Ascending aorta (tissue), 2 donors: ENCODE data around the gene SLC26A1. TPM values are rescaled to one million over a fixed set of nuclear protein-coding genes. Genes with fewer than 3 reads are reported as not detected.

Source experiments
- DNase-seq, 2 donors: peaks; one replicate each; pipeline ENCODE4 v3.0.0-alpha.2; 2019; ENCODE audit warnings: low spot score in 2 of 2
- H3K27ac ChIP-seq, 2 donors: fragments of 200-600 bp; sonication (generic); one replicate each; pipeline ENCODE4 v1.5.1; 2016 to 2017; ENCODE audit warnings: mild to moderate bottlenecking in 1 of 2
- H3K27me3 ChIP-seq: fragments of 200-600 bp; sonication (generic); one replicate; pipeline ENCODE4 v1.5.1; 2017
- H3K36me3 ChIP-seq, 2 donors: fragments of 200-600 bp; sonication (generic); one replicate each; pipeline ENCODE4 v1.5.1; 2016
- H3K4me1 ChIP-seq, 2 donors: fragments of 200-600 bp; sonication (generic); one replicate each; pipeline ENCODE4 v1.5.1; 2016 to 2017; ENCODE audit warnings: mild to moderate bottlenecking in 1 of 2
- H3K4me3 ChIP-seq, 2 donors: fragments of 200-600 bp; sonication (generic); one replicate each; pipeline ENCODE4 v1.5.1; 2016 to 2017; ENCODE audit warnings: mild to moderate bottlenecking in 1 of 2
- H3K9me3 ChIP-seq, 2 donors: fragments of 200-600 bp; sonication (generic); one replicate each; pipeline ENCODE4 v1.5.1; 2016
- CTCF ChIP-seq, 3 experiments: fragments of 200-600 bp in 2 of 3; fragments of 450-650 bp in 1 of 3; sonication (generic) in 2 of 3; IDR thresholded peaks; one replicate each; pipeline ENCODE4 v1.5.1; 2016 to 2019; ENCODE audit warnings: antibody characterized with exemption in 3 of 3, mild to moderate bottlenecking in 1 of 3, moderate library complexity in 1 of 3
- intact Hi-C: fragments of 100-400 bp; cut with DNase I; formaldehyde crosslinking; loops from one replicate; pipeline ENCODE4 v1.15.1; 2023
- total RNA-seq: library from RNA; depleted of rRNA; stranded (reverse); fragments of >200 nt; gene quantifications from one replicate; pipeline ENCODE4 v1.1.0, GENCODE V29; 2016

SLC26A1 gene
- total RNA-seq = not detected

DNA sequence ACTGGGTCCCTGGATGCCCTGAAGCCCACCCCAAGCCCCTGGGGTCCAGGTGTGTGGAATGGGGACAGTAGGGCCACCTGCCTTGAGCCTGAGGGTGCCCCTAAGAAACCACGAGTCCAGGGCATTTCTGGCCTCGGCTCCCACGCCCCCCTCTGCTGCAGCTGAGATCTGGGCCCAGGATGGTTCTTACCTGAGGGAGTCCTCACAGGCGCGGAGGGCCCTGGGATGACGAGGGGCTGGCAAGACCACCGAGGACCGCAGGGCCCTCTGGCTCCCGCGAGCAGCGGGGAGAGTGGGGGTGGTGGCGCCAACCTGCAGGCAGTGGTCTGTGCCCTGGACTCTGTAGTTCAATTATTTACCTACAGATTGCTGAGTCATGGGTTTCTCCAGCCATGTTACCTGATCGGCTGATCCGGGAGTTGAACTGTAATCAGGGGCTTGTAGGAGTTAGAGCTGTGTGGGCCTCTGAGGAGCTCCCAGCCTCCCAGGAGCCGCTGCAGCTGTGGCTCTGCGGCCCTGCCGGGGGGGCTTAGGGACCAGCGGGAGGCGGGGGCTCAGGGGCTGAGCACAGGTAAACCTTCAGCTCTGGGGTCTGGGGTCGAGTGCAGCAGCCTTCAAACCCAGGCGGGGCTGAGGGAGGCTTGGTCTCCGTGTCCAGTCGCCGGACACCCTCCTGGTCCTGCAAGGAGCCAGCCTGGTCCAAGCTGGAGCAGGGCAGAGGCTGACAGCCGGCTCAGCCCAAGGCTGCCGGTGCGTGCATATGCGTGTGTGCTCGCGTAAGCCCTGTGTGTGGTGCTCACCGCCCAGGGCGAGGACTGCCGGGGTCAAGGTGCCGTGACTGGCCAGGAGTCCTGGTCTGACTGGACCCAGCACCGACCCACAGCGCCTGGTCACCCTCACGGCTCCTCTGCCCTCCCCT is at the start of gene SLC26A1:
Gene SLC26A1 (minus strand): TSS at position 294 of the 919 bp plus-strand sequence. CDS start 1,701 bp downstream, outside the sequence.
- no peak for TF ChIP-seq CTCF (IDR thresholded peaks at IDR 0.05)
- Histone ChIP-seq H3K4me1 (peaks cover 0 to 3% of the 10 kb centered on the region in 2 donors), H3K36me3 (peaks cover 11 to 19% of the 10 kb centered on the region in 2 donors), H3K27ac (no peak within 1 kb of the TSS), H3K27me3 (peaks cover 12% of the 10 kb centered on the region), H3K9me3 (no peaks in the 10 kb centered on the region), H3K4me3 (no peak within 1 kb of the TSS)
- intact Hi-C loops = no loop called here
- no peak for DNase-seq

DNA sequence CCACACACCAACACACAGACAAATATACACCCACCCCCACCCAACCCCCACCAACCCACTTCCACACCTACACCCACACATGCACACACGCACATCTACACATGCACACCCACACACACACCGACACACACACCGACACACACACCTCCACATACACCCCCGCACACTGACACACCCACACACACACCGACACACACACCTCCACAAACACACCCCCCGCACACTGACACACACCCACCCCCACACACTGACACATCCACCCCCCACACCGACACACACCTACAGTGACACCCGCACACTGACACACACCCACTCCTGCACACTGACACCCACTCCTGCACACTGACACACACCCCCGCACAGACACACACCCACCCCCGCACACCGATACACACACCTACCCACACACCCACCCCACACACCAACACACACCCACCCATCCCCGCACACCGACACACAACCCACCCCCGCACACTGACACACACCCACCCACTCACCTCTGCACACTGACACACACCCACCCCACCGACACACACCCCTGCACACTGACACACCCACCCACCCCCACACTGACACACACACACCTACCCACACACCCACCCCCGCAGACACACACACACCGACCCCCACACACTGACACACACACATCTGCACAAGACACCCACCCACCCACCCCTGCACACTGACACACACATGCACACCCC is 49.3 kb upstream of the SLC26A1 start:
- intact Hi-C loops = loop anchor here (1.0 to 10.0 kb wide), 3 partner anchors 8 to 302 kb away; partner anchors contain the start of gene UVSSA
- Histone ChIP-seq H3K4me3 (no peak overlapping the region), H3K27ac (peak overlapping the region in 1 of 2 donors; percentile 81), H3K4me1 (peaks cover 38 to 68% of the 10 kb centered on the region in 2 donors), H3K36me3 (no peaks in the 10 kb centered on the region), H3K27me3 (no peaks in the 10 kb centered on the region), H3K9me3 (no peaks in the 10 kb centered on the region)
- TF ChIP-seq CTCF (IDR thresholded peaks at IDR 0.05) = no peak
- DNase-seq = no peak

- intact Hi-C loops = loop anchor here (10.0 kb wide), 1 partner anchor 303 kb away; the partner anchor contains the start of gene UVSSA
- H3K36me3 ChIP-seq = no peaks in the 10 kb centered on the region
- peak overlapping the region; percentile 70 to 81 for H3K27ac ChIP-seq
- H3K4me1 ChIP-seq = peaks cover 32 to 67% of the 10 kb centered on the region in 2 donors
- H3K9me3 ChIP-seq = no peaks in the 10 kb centered on the region
- peak overlapping the region in 1 of 2 donors; percentile 32 for H3K4me3 ChIP-seq
- TF ChIP-seq CTCF (IDR thresholded peaks at IDR 0.05) = no peak
- DNase-seq = no peak
- H3K27me3 ChIP-seq = no peaks in the 10 kb centered on the region
Measured at GRCh38 chr4:1041936-1042330, 48.7 kb upstream of the SLC26A1 start.

DNA sequence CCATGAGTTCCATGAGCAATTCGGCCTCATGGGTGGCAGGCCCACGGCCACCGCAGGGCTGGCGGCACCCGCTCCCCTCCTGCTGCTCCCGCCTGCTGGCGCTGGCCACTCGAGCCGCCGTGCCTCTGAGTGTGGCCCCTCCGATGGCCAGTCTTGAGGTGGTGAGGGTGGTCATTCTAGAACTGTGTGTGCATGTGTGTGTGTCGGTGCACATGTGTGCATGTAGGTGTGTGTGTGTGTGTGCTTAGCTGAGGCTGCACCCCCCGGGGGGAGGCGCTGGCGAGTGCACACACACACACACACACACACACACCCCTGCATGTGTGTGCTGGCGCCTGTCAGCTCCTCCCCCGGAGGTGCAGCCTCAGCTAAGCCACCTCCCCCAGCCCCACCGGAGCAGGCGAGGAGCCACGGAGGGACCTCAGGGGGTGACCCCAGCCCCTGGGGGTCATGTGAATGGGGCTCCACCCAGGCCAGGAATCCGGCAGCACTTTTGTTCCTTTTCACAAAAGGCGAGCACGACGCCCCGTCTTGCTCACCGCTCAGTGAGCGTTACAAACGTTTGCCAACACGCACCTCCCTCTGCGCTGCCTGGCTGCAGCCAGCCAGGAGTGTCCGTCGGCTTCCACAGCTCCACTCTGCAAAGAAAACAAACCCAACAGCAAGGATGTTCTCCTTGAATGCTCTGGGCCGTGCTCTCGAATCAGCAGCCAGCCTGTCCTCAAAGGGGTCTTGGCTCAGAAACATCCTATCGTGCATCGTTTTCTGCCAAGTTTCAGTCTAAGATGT is 48.1 kb upstream of the SLC26A1 start:
- Histone ChIP-seq H3K27me3 (no peaks in the 10 kb centered on the region), H3K9me3 (no peaks in the 10 kb centered on the region), H3K27ac (peak overlapping the region; percentile 70 to 81), H3K36me3 (no peaks in the 10 kb centered on the region), H3K4me3 (peak overlapping the region in 1 of 2 donors; percentile 32), H3K4me1 (peaks cover 34 to 70% of the 10 kb centered on the region in 2 donors)
- no peak for TF ChIP-seq CTCF (IDR thresholded peaks at IDR 0.05)
- no peak for DNase-seq
- intact Hi-C loops = loop anchor here (10.0 kb wide), 1 partner anchor 303 kb away; the partner anchor contains the start of gene UVSSA
